WTC11 (cell line): Measurements from ENCODE around the gene PICALM. TPM values are rescaled to one million over a fixed set of nuclear protein-coding genes. Genes with fewer than 3 reads are reported as not detected.

Source experiments
- ATAC-seq: fragments of 200-7000 bp; cut with Tn5 transposase; 2 replicates; pipeline ENCODE4 v1.10.0; 2021; ENCODE audit warnings: mild to moderate bottlenecking, moderate library complexity
- CTCF ChIA-PET: fragments of 300-600 bp; sonication (Branson Sonifier 250); formaldehyde crosslinking; loops from one replicate; lab custom pipeline; 2021; ENCODE audit warnings: antibody characterized with exemption; lab: Charles Lee
- POLR2A ChIA-PET: fragments of 350-600 bp; sonication (Branson Sonifier 250); formaldehyde crosslinking; loops from one replicate; lab custom pipeline; 2021; ENCODE audit warnings: antibody characterized with exemption; lab: Charles Lee
- DNase-seq: peaks from one replicate; pipeline ENCODE4 v3.0.0; 2021; ENCODE audit warnings: low spot score
- H3K27ac Mint-ChIP-seq: 2 replicates; pipeline ENCODE4 v1.8.0; 2021; ENCODE audit warnings: mixed read lengths
- H3K27me3 Mint-ChIP-seq: 2 replicates; pipeline ENCODE4 v1.8.0; 2021; ENCODE audit warnings: low read depth, mild to moderate bottlenecking, moderate library complexity, mixed read lengths
- H3K36me3 Mint-ChIP-seq: 2 replicates; pipeline ENCODE4 v1.8.0; 2021; ENCODE audit warnings: mixed read lengths
- H3K4me1 Mint-ChIP-seq: 2 replicates; pipeline ENCODE4 v1.8.0; 2022; ENCODE audit warnings: mixed read lengths
- H3K4me3 Mint-ChIP-seq: 2 replicates; pipeline ENCODE4 v1.8.0; 2021; ENCODE audit warnings: mild to moderate bottlenecking, moderate library complexity, mixed read lengths
- H3K9me3 Mint-ChIP-seq: 2 replicates; pipeline ENCODE4 v1.8.0; 2021; ENCODE audit warnings: mixed read lengths
- GRHL2 ChIP-seq: fragments of 250-450 bp; sonication (Bioruptor Pico); IDR thresholded peaks from 2 replicates; pipeline ENCODE4 v1.8.0; 2022; ENCODE audit warnings: mild to moderate bottlenecking, moderate library complexity; ENCODE audit not compliant: insufficient replicate concordance, severe bottlenecking
- GTF2I ChIP-seq: fragments of 250-450 bp; sonication (Bioruptor Pico); conservative IDR thresholded peaks from 2 replicates; pipeline ENCODE4 v1.4.0; 2021; ENCODE audit warnings: mild to moderate bottlenecking
- IRF2 ChIP-seq: sonication (generic); formaldehyde crosslinking; IDR thresholded peaks from 2 replicates; pipeline ENCODE4 v1.8.0; 2022; ENCODE audit warnings: low read depth, missing genetic modification reagents, borderline replicate concordance
- JUN ChIP-seq: sonication (generic); formaldehyde crosslinking; IDR thresholded peaks from 2 replicates; pipeline ENCODE4 v1.8.0; 2023; ENCODE audit warnings: mild to moderate bottlenecking, missing genetic modification reagents
- MXD4 ChIP-seq: fragments of 250-450 bp; sonication (Bioruptor Pico); IDR thresholded peaks from 2 replicates; pipeline ENCODE4 v1.8.0; 2021; ENCODE audit warnings: mild to moderate bottlenecking, moderate library complexity, borderline replicate concordance
- MYBL2 ChIP-seq: sonication (generic); formaldehyde crosslinking; IDR thresholded peaks from 2 replicates; pipeline ENCODE4 v1.8.1; 2023; ENCODE audit warnings: mild to moderate bottlenecking, moderate library complexity, missing genetic modification reagents
- SOX15 ChIP-seq: fragments of 250-450 bp; sonication (Bioruptor Pico); IDR thresholded peaks from 2 replicates; pipeline ENCODE4 v1.9.0; 2021; ENCODE audit warnings: mild to moderate bottlenecking
- ZBTB21 ChIP-seq: sonication (generic); formaldehyde crosslinking; IDR thresholded peaks from 2 replicates; pipeline ENCODE4 v1.8.1; 2023; ENCODE audit warnings: mild to moderate bottlenecking, missing genetic modification reagents, borderline replicate concordance
- ZNF121 ChIP-seq: sonication (generic); formaldehyde crosslinking; IDR thresholded peaks from 2 replicates; pipeline ENCODE4 v1.8.0; 2023; ENCODE audit warnings: missing genetic modification reagents
- ZNF317 ChIP-seq: sonication (generic); formaldehyde crosslinking; IDR thresholded peaks from 2 replicates; pipeline ENCODE4 v1.8.1; 2023; ENCODE audit warnings: low read depth, mild to moderate bottlenecking, moderate library complexity, missing genetic modification reagents, borderline replicate concordance
- ZNF416 ChIP-seq: fragments of 250-450 bp; sonication (Bioruptor Pico); IDR thresholded peaks from 2 replicates; pipeline ENCODE4 v1.9.0; 2021; ENCODE audit warnings: mild to moderate bottlenecking, inconsistent platforms
- total RNA-seq: library from RNA; stranded (reverse); gene quantifications from 3 replicates; pipeline ENCODE4 v1.2.3, GENCODE V29; 2021
- TF ChIP-seq, protein P1 (sequence below): sonication (generic); formaldehyde crosslinking; IDR thresholded peaks from 2 replicates; pipeline ENCODE4 v1.8.0; 2022; ENCODE audit warnings: missing genetic modification reagents
- TF ChIP-seq, protein P2 (sequence below): fragments of 250-450 bp; sonication (Bioruptor Pico); IDR thresholded peaks from 2 replicates; pipeline ENCODE4 v1.9.0; 2021; ENCODE audit warnings: moderate library complexity, mild to moderate bottlenecking, inconsistent platforms, borderline replicate concordance
- TF ChIP-seq, protein P3 (sequence below): sonication (generic); formaldehyde crosslinking; conservative IDR thresholded peaks from 2 replicates; pipeline ENCODE4 v1.8.1; 2022; ENCODE audit warnings: mild to moderate bottlenecking, missing genetic modification reagents
- TF ChIP-seq, protein P4 (sequence below): sonication (generic); formaldehyde crosslinking; IDR thresholded peaks from 2 replicates; pipeline ENCODE4 v1.8.0; 2023; ENCODE audit warnings: mild to moderate bottlenecking, missing genetic modification reagents
- TF ChIP-seq, protein P5 (sequence below): sonication (generic); formaldehyde crosslinking; IDR thresholded peaks from 2 replicates; pipeline ENCODE4 v1.8.1; 2022; ENCODE audit warnings: missing genetic modification reagents, borderline replicate concordance
- TF ChIP-seq, protein P6 (sequence below): sonication (generic); formaldehyde crosslinking; IDR thresholded peaks from 2 replicates; pipeline ENCODE4 v1.8.0; 2023; ENCODE audit warnings: missing genetic modification reagents, mild to moderate bottlenecking, borderline replicate concordance
- TF ChIP-seq, protein P7 (sequence below): sonication (generic); formaldehyde crosslinking; IDR thresholded peaks from 2 replicates; pipeline ENCODE4 v1.8.1; 2023; ENCODE audit warnings: mild to moderate bottlenecking, moderate library complexity, missing genetic modification reagents

PICALM gene
- total RNA-seq, 1 experiment from 2014 or later, result 69.9 TPM

DNA sequence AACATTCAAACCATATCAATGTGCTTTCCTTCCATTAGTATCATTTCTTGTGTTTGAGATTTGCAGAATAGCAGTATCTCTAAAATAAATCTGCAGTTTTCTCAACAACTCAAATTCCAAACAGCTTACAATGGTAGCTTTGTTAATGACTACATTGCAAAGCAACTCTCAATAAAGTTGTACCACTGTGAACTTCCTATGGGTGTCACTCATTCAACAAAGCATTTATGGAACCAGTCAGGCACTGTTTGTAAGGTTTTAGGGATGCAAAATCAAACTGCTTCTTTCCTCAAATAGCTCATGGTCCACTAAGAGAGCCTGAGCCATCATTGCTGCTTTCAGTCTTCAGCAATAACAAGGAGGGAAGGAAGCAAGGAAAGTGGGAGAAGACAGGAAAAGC, 122.7 kb downstream of the PICALM start:
- DNase-seq, result no peak
- Mint-ChIP-seq H3K36me3 (peaks cover 8% of the 10 kb centered on the region; the same call in 1 of the 2 replicates), H3K27me3 (no peaks in the 10 kb centered on the region), H3K4me1 (no peaks in the 10 kb centered on the region), H3K9me3 (peaks cover 13% of the 10 kb centered on the region), H3K27ac (no peak overlapping the region), H3K4me3 (no peak overlapping the region)
- ChIA-PET CTCF (interaction anchor here (1.3 to 2.0 kb wide), 2 partner anchors 91 to 272 kb away, joined by 3 to 5 read pairs; partner anchors contain the start of gene CCDC83), POLR2A (no interaction called here)
- TF ChIP-seq, protein P1, sequence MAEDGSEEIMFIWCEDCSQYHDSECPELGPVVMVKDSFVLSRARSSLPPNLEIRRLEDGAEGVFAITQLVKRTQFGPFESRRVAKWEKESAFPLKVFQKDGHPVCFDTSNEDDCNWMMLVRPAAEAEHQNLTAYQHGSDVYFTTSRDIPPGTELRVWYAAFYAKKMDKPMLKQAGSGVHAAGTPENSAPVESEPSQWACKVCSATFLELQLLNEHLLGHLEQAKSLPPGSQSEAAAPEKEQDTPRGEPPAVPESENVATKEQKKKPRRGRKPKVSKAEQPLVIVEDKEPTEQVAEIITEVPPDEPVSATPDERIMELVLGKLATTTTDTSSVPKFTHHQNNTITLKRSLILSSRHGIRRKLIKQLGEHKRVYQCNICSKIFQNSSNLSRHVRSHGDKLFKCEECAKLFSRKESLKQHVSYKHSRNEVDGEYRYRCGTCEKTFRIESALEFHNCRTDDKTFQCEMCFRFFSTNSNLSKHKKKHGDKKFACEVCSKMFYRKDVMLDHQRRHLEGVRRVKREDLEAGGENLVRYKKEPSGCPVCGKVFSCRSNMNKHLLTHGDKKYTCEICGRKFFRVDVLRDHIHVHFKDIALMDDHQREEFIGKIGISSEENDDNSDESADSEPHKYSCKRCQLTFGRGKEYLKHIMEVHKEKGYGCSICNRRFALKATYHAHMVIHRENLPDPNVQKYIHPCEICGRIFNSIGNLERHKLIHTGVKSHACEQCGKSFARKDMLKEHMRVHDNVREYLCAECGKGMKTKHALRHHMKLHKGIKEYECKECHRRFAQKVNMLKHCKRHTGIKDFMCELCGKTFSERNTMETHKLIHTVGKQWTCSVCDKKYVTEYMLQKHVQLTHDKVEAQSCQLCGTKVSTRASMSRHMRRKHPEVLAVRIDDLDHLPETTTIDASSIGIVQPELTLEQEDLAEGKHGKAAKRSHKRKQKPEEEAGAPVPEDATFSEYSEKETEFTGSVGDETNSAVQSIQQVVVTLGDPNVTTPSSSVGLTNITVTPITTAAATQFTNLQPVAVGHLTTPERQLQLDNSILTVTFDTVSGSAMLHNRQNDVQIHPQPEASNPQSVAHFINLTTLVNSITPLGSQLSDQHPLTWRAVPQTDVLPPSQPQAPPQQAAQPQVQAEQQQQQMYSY, result no peak
- TF ChIP-seq ZBTB21 (CRISPR knock-in tag) (no peak), JUN (CRISPR knock-in tag) (no peak), ZNF416 (CRISPR knock-in tag) (no peak), ZNF317 (CRISPR knock-in tag) (no peak), GRHL2 (CRISPR knock-in tag) (no peak), IRF2 (CRISPR knock-in tag) (no peak), MXD4 (CRISPR knock-in tag) (no peak), SOX15 (CRISPR knock-in tag) (no peak), ZNF121 (no peak)
- TF ChIP-seq, protein P2, sequence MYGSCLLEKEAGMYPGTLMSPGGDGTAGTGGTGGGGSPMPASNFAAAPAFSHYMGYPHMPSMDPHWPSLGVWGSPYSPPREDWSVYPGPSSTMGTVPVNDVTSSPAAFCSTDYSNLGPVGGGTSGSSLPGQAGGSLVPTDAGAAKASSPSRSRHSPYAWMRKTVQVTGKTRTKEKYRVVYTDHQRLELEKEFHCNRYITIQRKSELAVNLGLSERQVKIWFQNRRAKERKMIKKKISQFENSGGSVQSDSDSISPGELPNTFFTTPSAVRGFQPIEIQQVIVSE, result no peak
- TF ChIP-seq, protein P3, sequence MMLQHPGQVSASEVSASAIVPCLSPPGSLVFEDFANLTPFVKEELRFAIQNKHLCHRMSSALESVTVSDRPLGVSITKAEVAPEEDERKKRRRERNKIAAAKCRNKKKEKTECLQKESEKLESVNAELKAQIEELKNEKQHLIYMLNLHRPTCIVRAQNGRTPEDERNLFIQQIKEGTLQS (CRISPR knock-in tag), result no peak
- TF ChIP-seq, protein P4, sequence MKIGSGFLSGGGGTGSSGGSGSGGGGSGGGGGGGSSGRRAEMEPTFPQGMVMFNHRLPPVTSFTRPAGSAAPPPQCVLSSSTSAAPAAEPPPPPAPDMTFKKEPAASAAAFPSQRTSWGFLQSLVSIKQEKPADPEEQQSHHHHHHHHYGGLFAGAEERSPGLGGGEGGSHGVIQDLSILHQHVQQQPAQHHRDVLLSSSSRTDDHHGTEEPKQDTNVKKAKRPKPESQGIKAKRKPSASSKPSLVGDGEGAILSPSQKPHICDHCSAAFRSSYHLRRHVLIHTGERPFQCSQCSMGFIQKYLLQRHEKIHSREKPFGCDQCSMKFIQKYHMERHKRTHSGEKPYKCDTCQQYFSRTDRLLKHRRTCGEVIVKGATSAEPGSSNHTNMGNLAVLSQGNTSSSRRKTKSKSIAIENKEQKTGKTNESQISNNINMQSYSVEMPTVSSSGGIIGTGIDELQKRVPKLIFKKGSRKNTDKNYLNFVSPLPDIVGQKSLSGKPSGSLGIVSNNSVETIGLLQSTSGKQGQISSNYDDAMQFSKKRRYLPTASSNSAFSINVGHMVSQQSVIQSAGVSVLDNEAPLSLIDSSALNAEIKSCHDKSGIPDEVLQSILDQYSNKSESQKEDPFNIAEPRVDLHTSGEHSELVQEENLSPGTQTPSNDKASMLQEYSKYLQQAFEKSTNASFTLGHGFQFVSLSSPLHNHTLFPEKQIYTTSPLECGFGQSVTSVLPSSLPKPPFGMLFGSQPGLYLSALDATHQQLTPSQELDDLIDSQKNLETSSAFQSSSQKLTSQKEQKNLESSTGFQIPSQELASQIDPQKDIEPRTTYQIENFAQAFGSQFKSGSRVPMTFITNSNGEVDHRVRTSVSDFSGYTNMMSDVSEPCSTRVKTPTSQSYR (CRISPR knock-in tag), result no peak
- ATAC-seq, result no peak

DNA sequence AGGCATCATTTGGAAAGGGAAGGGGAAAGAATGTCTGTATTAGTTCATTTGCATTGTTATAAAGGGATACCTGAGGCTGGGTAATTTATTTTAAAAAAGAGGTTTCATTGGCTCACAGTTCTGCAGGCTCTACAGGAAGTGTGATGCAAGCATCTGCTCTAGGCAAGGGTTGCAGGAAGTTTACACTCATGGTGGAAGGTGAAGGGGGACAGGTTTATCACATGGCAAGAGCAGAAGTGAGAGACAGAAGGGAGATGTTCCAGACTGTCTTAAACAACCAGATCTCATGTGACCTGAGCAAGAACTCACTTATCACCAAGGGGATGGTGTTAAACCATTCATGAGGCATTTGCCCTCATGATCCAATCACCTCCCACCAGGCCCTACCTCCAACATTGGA, 123.1 kb downstream of the PICALM start:
- ATAC-seq, result no peak
- Mint-ChIP-seq H3K9me3 (peaks cover 13% of the 10 kb centered on the region), H3K4me1 (no peaks in the 10 kb centered on the region), H3K4me3 (no peak overlapping the region), H3K27ac (no peak overlapping the region), H3K36me3 (peaks cover 8% of the 10 kb centered on the region; the same call in 1 of the 2 replicates), H3K27me3 (no peaks in the 10 kb centered on the region)
- ChIA-PET POLR2A (no interaction called here), CTCF (interaction anchor here (1.3 to 2.0 kb wide), 2 partner anchors 91 to 273 kb away, joined by 3 to 5 read pairs; partner anchors contain the start of gene CCDC83)
- no peak for TF ChIP-seq GTF2I (CRISPR knock-in tag)
- TF ChIP-seq, protein P5, sequence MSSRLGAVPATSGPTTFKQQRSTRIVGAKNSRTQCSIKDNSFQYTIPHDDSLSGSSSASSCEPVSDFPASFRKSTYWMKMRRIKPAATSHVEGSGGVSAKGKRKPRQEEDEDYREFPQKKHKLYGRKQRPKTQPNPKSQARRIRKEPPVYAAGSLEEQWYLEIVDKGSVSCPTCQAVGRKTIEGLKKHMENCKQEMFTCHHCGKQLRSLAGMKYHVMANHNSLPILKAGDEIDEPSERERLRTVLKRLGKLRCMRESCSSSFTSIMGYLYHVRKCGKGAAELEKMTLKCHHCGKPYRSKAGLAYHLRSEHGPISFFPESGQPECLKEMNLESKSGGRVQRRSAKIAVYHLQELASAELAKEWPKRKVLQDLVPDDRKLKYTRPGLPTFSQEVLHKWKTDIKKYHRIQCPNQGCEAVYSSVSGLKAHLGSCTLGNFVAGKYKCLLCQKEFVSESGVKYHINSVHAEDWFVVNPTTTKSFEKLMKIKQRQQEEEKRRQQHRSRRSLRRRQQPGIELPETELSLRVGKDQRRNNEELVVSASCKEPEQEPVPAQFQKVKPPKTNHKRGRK (CRISPR knock-in tag), result no peak
- TF ChIP-seq, protein P6, sequence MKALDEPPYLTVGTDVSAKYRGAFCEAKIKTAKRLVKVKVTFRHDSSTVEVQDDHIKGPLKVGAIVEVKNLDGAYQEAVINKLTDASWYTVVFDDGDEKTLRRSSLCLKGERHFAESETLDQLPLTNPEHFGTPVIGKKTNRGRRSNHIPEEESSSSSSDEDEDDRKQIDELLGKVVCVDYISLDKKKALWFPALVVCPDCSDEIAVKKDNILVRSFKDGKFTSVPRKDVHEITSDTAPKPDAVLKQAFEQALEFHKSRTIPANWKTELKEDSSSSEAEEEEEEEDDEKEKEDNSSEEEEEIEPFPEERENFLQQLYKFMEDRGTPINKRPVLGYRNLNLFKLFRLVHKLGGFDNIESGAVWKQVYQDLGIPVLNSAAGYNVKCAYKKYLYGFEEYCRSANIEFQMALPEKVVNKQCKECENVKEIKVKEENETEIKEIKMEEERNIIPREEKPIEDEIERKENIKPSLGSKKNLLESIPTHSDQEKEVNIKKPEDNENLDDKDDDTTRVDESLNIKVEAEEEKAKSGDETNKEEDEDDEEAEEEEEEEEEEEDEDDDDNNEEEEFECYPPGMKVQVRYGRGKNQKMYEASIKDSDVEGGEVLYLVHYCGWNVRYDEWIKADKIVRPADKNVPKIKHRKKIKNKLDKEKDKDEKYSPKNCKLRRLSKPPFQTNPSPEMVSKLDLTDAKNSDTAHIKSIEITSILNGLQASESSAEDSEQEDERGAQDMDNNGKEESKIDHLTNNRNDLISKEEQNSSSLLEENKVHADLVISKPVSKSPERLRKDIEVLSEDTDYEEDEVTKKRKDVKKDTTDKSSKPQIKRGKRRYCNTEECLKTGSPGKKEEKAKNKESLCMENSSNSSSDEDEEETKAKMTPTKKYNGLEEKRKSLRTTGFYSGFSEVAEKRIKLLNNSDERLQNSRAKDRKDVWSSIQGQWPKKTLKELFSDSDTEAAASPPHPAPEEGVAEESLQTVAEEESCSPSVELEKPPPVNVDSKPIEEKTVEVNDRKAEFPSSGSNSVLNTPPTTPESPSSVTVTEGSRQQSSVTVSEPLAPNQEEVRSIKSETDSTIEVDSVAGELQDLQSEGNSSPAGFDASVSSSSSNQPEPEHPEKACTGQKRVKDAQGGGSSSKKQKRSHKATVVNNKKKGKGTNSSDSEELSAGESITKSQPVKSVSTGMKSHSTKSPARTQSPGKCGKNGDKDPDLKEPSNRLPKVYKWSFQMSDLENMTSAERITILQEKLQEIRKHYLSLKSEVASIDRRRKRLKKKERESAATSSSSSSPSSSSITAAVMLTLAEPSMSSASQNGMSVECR, result no peak
- TF ChIP-seq, protein P7, sequence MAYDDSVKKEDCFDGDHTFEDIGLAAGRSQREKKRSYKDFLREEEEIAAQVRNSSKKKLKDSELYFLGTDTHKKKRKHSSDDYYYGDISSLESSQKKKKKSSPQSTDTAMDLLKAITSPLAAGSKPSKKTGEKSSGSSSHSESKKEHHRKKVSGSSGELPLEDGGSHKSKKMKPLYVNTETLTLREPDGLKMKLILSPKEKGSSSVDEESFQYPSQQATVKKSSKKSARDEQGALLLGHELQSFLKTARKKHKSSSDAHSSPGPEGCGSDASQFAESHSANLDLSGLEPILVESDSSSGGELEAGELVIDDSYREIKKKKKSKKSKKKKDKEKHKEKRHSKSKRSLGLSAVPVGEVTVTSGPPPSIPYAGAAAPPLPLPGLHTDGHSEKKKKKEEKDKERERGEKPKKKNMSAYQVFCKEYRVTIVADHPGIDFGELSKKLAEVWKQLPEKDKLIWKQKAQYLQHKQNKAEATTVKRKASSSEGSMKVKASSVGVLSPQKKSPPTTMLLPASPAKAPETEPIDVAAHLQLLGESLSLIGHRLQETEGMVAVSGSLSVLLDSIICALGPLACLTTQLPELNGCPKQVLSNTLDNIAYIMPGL (CRISPR knock-in tag), result no peak
- no peak for TF ChIP-seq MYBL2 (CRISPR knock-in tag)
- DNase-seq, result no peak
